CD4-positive, alpha-beta T cell (primary cell): ENCODE measurements around the gene METRNL. TPM values are rescaled to one million over a fixed set of nuclear protein-coding genes. Genes with fewer than 3 reads are reported as not detected.

Source experiments
- ATAC-seq: fragments of 200-7000 bp; cut with Tn5 transposase; one replicate; pipeline ENCODE4 v1.10.0; 2022; ENCODE audit warnings: mild to moderate bottlenecking; ENCODE audit not compliant: poor library complexity
- CTCF ChIA-PET: fragments of 350-600 bp; sonication (Branson Sonifier 250); formaldehyde crosslinking; loops from one replicate; lab custom pipeline; 2021; ENCODE audit warnings: antibody characterized with exemption, inconsistent platforms; lab: Charles Lee
- POLR2A ChIA-PET: fragments of 350-600 bp; sonication (Branson Sonifier 250); formaldehyde crosslinking; loops from one replicate; lab custom pipeline; 2021; ENCODE audit warnings: antibody characterized with exemption, inconsistent platforms; lab: Charles Lee
- DNase-seq, 14 experiments: peaks; one replicate each; pipeline ENCODE4 v3.0.0-alpha.2; 2013 to 2020; ENCODE audit warnings: mixed read lengths in 2 of 14
- H3K27ac ChIP-seq, 2 donors: one replicate each; pipeline versions ENCODE4 v1.5.1 to v1.7.0; 2013; ENCODE audit warnings: low read length in 2 of 2, low read depth in 1 of 2, mild to moderate bottlenecking in 1 of 2
- H3K27me3 ChIP-seq, 2 experiments: 1 replicate in 1 of 2; 2 replicates in 1 of 2; pipeline versions ENCODE4 v1.6.1 to v1.7.0; 2013; ENCODE audit warnings: low read length in 2 of 2, control low read depth in 1 of 2, mild to moderate bottlenecking in 1 of 2, moderate library complexity in 1 of 2; ENCODE audit not compliant: insufficient read depth in 2 of 2, control insufficient read depth in 1 of 2
- H3K36me3 ChIP-seq: one replicate; pipeline ENCODE4 v1.6.1; 2013; ENCODE audit warnings: low read length, control low read depth; ENCODE audit not compliant: insufficient read depth
- H3K4me1 ChIP-seq: one replicate; pipeline ENCODE4 v1.6.1; 2013; ENCODE audit warnings: low read length, control low read depth; ENCODE audit not compliant: insufficient read depth
- H3K4me3 ChIP-seq: one replicate; pipeline ENCODE4 v1.5.1; 2013; ENCODE audit warnings: mild to moderate bottlenecking, low read length, moderate library complexity
- H3K9me3 ChIP-seq, 2 experiments: 1 replicate in 1 of 2; 2 replicates in 1 of 2; pipeline versions ENCODE4 v1.6.1 to v1.7.0; 2013; ENCODE audit warnings: low read length in 2 of 2, mild to moderate bottlenecking in 2 of 2, control low read depth in 1 of 2, moderate library complexity in 1 of 2; ENCODE audit not compliant: control insufficient read depth in 1 of 2, insufficient read depth in 1 of 2
- H3K27ac Mint-ChIP-seq: one replicate; pipeline ENCODE4 v1.8.0; 2020; ENCODE audit warnings: mixed read lengths
- H3K27me3 Mint-ChIP-seq: one replicate; pipeline ENCODE4 v1.8.0; 2021; ENCODE audit warnings: mixed read lengths
- H3K36me3 Mint-ChIP-seq: one replicate; pipeline ENCODE4 v1.8.0; 2021; ENCODE audit warnings: low read depth, mixed read lengths
- H3K4me1 Mint-ChIP-seq: one replicate; pipeline ENCODE4 v1.8.0; 2021; ENCODE audit warnings: low read depth, mixed read lengths
- H3K4me3 Mint-ChIP-seq: one replicate; pipeline ENCODE4 v1.8.0; 2020; ENCODE audit warnings: mild to moderate bottlenecking, mixed read lengths
- H3K9me3 Mint-ChIP-seq: one replicate; pipeline ENCODE4 v1.8.0; 2020; ENCODE audit warnings: mixed read lengths
- CTCF ChIP-seq: fragments of 200-600 bp; IDR thresholded peaks from one replicate; pipeline ENCODE4 v1.8.0; 2022; ENCODE audit warnings: antibody characterized with exemption, mild to moderate bottlenecking
- intact Hi-C, 2 experiments: fragments of 100-400 bp; cut with DNase I in 1 of 2; cut with micrococcal nuclease in 1 of 2; formaldehyde crosslinking; loops; one replicate each; pipeline versions ENCODE4 v1.15.1 to v1.9.0; 2023 to 2025; cut with DNase I, micrococcal nuclease
- total RNA-seq, 174 experiments: library from RNA in 2 of 174; stranded (reverse) in 2 of 174; gene quantifications; one replicate each; pipeline ENCODE4 v1.2.3 and lab custom pipeline; 2021 to 2026

Gene METRNL
- total RNA-seq, 2 experiments from 2014 or later: 24.5 to 26.9 TPM

- CTCF ChIA-PET: no interaction called here
- Histone ChIP-seq H3K36me3 (no peaks in the 10 kb centered on the region), H3K9me3 (peaks cover 0 to 26% of the 10 kb centered on the region in 2 experiments), H3K27me3 (peaks cover 26 to 30% of the 10 kb centered on the region in 2 experiments), H3K4me3 (peak overlapping the region; percentile 49), H3K27ac (no peak overlapping the region), H3K4me1 (peaks cover 18% of the 10 kb centered on the region)
- ATAC-seq: no peak
- POLR2A ChIA-PET: no interaction called here
- Mint-ChIP-seq H3K4me3 (peak overlapping the region; percentile 38), H3K27ac (no peak overlapping the region), H3K27me3 (peaks cover 33% of the 10 kb centered on the region), H3K4me1 (no peaks in the 10 kb centered on the region), H3K9me3 (no peaks in the 10 kb centered on the region), H3K36me3 (no peaks in the 10 kb centered on the region)
- TF ChIP-seq CTCF: no peak
- DNase-seq: peak in 3 of 14 experiments; percentile 14 to 85 (median 41)
- intact Hi-C loops: no loop called here
These were observed 24.0 kb downstream of the METRNL start for GRCh38 chr17:83103200-83103942.

GRCh38 chr17:83103943-83104311, 24.5 kb downstream of the METRNL start:
- no peak overlapping the region for H3K27ac Mint-ChIP-seq
- peak overlapping the region; percentile 49 for H3K4me3 ChIP-seq
- H3K36me3 Mint-ChIP-seq: no peaks in the 10 kb centered on the region
- no peak overlapping the region for H3K27ac ChIP-seq
- ChIA-PET POLR2A (no interaction called here), CTCF (no interaction called here)
- H3K4me3 Mint-ChIP-seq: peak overlapping the region; percentile 38
- no peak for ATAC-seq
- no peaks in the 10 kb centered on the region for H3K36me3 ChIP-seq
- DNase-seq: no peak
- peaks cover 21 to 24% of the 10 kb centered on the region in 2 experiments for H3K27me3 ChIP-seq
- H3K9me3 ChIP-seq: peaks cover 0 to 21% of the 10 kb centered on the region in 2 experiments
- intact Hi-C loops: no loop called here
- no peaks in the 10 kb centered on the region for H3K4me1 Mint-ChIP-seq
- H3K4me1 ChIP-seq: peaks cover 18% of the 10 kb centered on the region
- H3K27me3 Mint-ChIP-seq: peaks cover 35% of the 10 kb centered on the region
- H3K9me3 Mint-ChIP-seq: no peaks in the 10 kb centered on the region
- no peak for TF ChIP-seq CTCF

GRCh38 chr17:83104577-83105505, 25.4 kb downstream of the METRNL start:
- intact Hi-C loops: no loop called here
- TF ChIP-seq CTCF: no peak
- Mint-ChIP-seq H3K36me3 (no peaks in the 10 kb centered on the region), H3K4me1 (no peaks in the 10 kb centered on the region), H3K27me3 (peaks cover 32% of the 10 kb centered on the region), H3K4me3 (no peak overlapping the region), H3K27ac (no peak overlapping the region), H3K9me3 (no peaks in the 10 kb centered on the region)
- ATAC-seq (peak; percentile 21), DNase-seq (no peak)
- no peak overlapping the region for H3K27ac ChIP-seq
- H3K36me3 ChIP-seq: no peaks in the 10 kb centered on the region
- H3K4me1 ChIP-seq: peaks cover 14% of the 10 kb centered on the region
- peaks cover 0 to 14% of the 10 kb centered on the region in 2 experiments for H3K9me3 ChIP-seq
- ChIA-PET POLR2A (no interaction called here), CTCF (no interaction called here)
- no peak overlapping the region for H3K4me3 ChIP-seq
- H3K27me3 ChIP-seq: peaks cover 14 to 16% of the 10 kb centered on the region in 2 experiments
